Activated T-cell treated with anti-CD3 and anti-CD28 coated beads for 4 hours (primary cell): Measurements from ENCODE around the gene GPHA2.

Source experiments
- DNase-seq: peaks from one replicate; pipeline ENCODE4 v3.0.0-alpha.2; 2020

The GPHA2 gene

GRCh38 chr11:64929625-64930024 is 6.1 kb downstream of the GPHA2 start:
- no peak for DNase-seq

- DNase-seq = no peak
Measured at GRCh38 chr11:64928957-64929356, 6.7 kb downstream of the GPHA2 start.

GRCh38 chr11:64926689-64927088 is 9.0 kb downstream of the GPHA2 start:
- no peak for DNase-seq

- no peak for DNase-seq
Measured at GRCh38 chr11:64925536-64926436, 9.9 kb downstream of the GPHA2 start.

- DNase-seq = no peak
Measured at GRCh38 chr11:64924910-64925284, 10.8 kb downstream of the GPHA2 start.

- DNase-seq = peak; percentile 86
Measured at GRCh38 chr11:64923944-64924909, 11.5 kb downstream of the GPHA2 start, which contains the start of gene PPP2R5B. Gene PPP2R5B, plus strand, starts transcription at chr11:64924689. Its CDS starts 1,046 bp downstream, at chr11:64925735.

GRCh38 chr11:64923151-64923661 is 12.5 kb downstream of the GPHA2 start:
- no peak for DNase-seq

- no peak for DNase-seq
Measured at GRCh38 chr11:64921384-64921783, 14.3 kb downstream of the GPHA2 start.

- DNase-seq = no peak
Measured at GRCh38 chr11:64920124-64920523, 15.6 kb downstream of the GPHA2 start.

- DNase-seq = no peak
Measured at GRCh38 chr11:64919627-64920026, 16.1 kb downstream of the GPHA2 start.

GRCh38 chr11:64918017-64918416 is 17.7 kb downstream of the GPHA2 start:
- DNase-seq = no peak

- no peak for DNase-seq
Measured at GRCh38 chr11:64917663-64917995, 18.1 kb downstream of the GPHA2 start.

GRCh38 chr11:64916775-64917662 is 18.7 kb downstream of the GPHA2 start, which contains the start of gene ATG2A:
Gene ATG2A, minus strand, starts transcription at chr11:64917209. Its CDS starts 74 bp downstream, at chr11:64917135.
- DNase-seq = peak; percentile 97

GRCh38 chr11:64916040-64916774 is 19.5 kb downstream of the GPHA2 start:
- no peak for DNase-seq

- no peak for DNase-seq
Measured at GRCh38 chr11:64915376-64915887, 20.3 kb downstream of the GPHA2 start.

GRCh38 chr11:64914123-64914522 is 21.6 kb downstream of the GPHA2 start:
- no peak for DNase-seq

- DNase-seq = no peak
Measured at GRCh38 chr11:64913171-64913727, 22.4 kb downstream of the GPHA2 start.

GRCh38 chr11:64911689-64912088 is 24.0 kb downstream of the GPHA2 start:
- no peak for DNase-seq

- no peak for DNase-seq
Measured at GRCh38 chr11:64911142-64911541, 24.6 kb downstream of the GPHA2 start.

GRCh38 chr11:64910451-64911093 is 25.1 kb downstream of the GPHA2 start:
- no peak for DNase-seq
